Embryonic facial prominence (tissue), 1 donor: Measurements from ENCODE around the gene IL36A.

Experiments
- DNase-seq: peaks from one replicate; pipeline ENCODE4 v3.0.0-alpha.2; 2016; ENCODE audit errors: extremely low spot score

The IL36A gene

DNA sequence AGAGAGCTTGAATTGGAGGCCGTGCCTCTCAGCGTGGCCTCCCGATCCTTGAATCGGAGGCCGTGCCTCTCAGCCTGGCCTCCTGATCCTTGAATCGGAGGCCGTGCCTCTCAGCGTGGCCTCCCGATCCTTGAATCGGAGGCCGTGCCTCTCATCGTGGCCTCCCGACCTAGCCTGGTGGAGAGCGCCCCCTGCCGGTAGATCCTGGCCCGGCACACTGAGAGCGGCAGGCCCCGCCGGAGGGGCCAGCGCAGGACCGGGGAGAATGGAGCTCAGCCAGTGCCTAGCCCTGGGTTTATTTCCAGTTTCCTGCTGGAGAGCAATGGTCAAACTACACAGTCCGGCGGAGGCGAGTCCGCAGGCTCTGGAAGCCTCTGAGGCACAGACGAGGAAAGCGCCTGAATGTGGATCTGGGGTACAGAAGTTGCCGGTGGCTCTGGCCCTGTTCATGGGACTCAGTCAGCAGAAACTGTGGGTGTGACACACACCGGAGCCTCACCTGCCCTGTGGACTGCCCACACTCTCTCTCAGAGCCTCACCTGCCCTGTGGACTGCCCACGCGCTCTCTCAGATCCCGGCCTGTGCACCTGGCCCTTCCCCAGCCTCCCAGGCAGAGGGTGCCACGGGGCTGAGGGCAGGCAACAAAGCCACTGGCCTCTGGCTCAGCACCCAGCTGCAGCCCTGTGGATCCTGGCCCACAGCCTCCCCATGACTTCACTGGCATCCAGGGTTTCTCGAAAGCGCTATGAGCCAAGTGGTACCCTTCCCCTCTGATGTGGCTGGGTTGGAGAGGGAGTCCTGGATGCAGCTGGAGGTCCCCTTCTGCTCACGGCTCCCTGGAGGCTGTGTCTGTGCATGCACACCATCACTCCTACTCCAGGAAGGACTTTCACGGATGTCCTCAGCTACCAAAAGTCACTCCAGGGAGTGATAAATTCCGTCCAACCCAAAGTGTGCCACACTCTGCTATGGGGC is 45.9 kb downstream of the IL36A start:
- DNase-seq: no peak

DNA sequence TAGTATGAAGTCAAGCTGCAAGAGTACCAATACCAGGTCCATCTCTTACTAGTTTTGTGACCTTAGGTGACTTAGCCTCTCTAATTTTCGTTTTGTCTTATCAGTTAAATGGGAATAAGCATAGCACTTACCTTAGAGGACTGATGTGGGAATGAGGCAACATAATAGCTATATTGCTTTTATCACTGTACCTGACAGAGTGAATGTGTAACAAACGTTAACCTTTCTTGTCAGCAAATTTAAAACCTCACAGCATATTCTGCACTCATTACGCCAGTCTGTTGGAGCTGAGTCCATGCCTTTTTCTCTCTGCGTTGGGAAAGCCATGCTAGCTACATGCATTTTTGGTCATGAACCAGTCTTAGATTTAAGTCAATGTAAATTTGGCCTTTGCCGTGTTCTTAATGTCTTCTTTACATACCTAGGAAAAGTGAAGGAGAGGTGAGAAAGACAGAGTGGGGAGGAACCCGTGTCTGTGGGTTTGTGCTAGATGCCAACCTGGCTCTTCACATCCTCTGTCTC is 47.2 kb downstream of the IL36A start, which contains the start of gene IL36B:
IL36B (minus strand) TSS at position 472 of the 522 bp plus-strand sequence.
- DNase-seq: no peak

DNA sequence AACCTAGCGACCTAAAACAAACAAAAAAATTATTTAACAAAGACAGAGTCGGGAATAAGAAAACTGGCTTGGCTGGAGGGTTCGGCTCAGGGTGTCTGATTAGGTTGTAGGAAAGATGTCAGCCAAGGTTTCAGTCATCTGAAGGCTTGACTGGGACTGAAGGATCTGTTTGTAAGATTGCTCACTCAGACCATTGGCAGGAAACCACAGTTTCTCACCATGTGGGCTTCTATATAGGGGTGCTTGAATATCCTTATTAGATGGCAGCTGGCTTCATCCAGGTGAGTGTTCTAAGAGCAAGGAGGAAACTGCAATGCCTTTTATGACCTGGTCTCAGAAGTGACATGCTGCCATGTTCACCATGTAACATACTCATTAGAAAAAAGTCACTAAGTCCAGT is 48.4 kb downstream of the IL36A start:
- no peak for DNase-seq

DNA sequence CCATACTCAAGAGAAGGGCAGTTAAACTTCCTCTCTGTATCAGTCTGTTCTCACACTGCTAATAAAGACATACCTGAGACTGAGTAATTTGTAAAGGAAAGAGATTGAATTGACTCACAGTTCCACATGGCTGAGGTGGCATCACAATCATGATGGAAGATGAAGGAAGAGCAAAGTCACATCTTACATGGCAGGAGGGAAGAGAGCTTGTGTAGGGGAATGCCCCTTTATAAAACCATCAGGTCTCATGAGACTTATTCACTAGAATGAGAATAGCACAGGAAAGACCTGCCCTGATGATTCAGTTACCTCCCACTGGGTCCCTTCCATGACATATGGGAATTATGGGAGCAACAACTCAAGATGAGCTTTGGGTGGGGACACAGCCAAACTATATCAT is 48.8 kb downstream of the IL36A start:
- DNase-seq: no peak

DNA sequence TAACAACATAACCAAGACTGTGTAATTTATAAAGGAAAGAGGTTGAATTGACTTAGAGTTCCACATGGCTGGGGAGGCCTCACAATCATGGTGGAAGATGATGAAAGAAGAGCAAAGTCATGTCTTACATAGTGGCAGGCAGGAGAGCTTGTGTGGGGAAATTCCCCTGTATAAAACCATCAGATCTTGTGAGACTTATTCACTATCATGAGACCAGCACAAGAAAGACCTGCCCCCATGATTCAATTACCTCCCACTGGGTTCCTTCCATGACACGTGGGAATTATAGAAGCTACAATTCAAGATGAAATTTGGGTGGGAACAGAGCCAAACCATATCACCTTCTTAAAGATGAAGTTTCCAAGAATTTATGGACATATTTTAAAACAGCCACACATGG is 51.3 kb downstream of the IL36A start:
- DNase-seq: no peak

DNA sequence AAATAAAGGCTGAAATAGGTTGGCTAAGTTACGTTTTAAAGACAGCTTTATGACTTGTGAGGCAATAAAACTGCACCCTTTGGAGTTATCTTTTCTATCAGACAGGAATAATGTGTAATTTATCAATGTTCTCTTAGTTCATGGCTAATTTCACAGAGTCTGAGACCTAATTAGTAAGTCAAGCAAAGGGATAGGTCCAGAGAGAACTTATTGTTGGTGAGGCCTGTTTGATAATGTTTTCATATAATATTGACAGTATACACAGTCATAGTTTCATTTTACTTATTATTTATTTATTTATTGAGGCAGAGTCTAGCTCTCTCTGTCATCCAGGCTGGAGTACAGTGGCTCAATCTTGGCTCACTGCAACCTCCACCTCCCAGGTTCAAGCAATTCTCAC is 51.9 kb downstream of the IL36A start:
- DNase-seq: no peak
